C4-2B (cell line): Measurements from ENCODE around the gene TRPV6.

Experiments
- H3K27ac ChIP-seq: fragments of 450-650 bp; 2 replicates; pipeline ENCODE4 v1.5.1; 2017
- CTCF ChIP-seq: fragments of 450-650 bp; conservative IDR thresholded peaks from 2 replicates; pipeline ENCODE4 v1.5.1; 2017; ENCODE audit warnings: mild to moderate bottlenecking
- ZFX ChIP-seq: fragments of 450-650 bp; IDR thresholded peaks from 2 replicates; pipeline ENCODE4 v1.6.1; 2017

Gene TRPV6

DNA sequence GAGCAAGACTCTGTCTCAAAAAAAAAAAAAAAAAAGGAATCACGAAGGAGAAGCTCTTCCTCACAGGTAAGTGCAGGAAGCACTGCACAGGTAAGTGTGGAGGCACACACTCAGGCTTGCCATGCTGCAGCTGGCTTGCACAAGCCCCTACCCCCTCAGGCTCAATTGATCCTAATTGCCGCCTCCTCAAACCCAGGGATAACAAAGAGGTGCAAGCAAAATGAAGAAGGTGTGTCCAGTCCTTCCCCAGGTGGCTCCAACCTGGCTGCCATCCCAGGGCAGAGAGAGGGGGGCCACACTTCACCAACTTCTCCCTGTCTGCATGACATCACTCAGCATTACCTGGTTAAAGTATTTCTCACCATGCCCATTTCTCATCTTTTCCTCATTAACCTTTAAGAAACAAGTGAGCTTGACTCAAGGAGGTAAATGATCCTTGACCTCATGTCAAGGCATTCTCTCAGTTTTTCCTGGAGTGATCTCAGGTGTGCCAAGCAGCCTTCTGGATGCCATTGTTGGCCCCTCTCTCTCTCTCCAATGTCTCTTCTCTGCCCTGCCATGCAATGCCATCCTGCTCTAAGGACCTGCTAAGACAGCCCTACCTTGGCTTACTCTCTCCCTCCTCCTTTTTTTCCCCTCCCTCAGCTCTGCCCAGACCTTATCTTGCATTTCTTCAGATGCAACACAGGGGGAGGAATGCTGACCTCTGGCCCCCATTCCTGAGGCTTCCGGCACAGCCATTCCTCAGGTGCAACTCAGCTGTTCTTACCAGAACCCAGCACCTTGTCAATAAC lies 13.0 kb upstream of the TRPV6 start:
- no peak for TF ChIP-seq CTCF
- TF ChIP-seq ZFX: no peak
- peak overlapping the region; percentile 93 for H3K27ac ChIP-seq

- peak overlapping the region; percentile 93 for H3K27ac ChIP-seq
Measured at GRCh38 chr7:142897691-142898090, 12.1 kb upstream of the TRPV6 start.

GRCh38 chr7:142896741-142897379 lies 11.3 kb upstream of the TRPV6 start:
- no peak for TF ChIP-seq CTCF
- TF ChIP-seq ZFX: no peak

More at GRCh38 chr7:142897691-142898090, 12.1 kb upstream of the TRPV6 start:
- no peak for TF ChIP-seq CTCF
- TF ChIP-seq ZFX: no peak

DNA sequence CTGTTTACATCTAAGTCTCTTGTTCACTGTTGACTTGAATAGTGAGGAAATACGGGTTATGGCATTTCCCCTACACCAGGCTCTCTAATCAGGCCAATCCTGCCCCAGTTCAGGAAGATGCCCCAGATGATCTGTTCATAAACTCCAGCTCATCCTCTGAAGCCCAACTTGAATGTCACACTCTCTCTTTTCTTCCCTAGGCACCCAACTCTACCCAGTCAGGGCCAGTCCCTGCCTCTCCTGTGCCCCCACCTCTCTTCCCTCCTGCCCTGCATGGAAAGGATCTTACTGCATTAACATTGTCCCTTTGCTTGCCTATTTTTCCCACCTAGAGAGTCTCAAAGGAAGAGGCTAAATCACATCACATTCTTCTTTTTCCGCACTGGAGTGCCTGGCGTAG lies 10.6 kb upstream of the TRPV6 start:
- H3K27ac ChIP-seq: peak overlapping the region; percentile 93
- TF ChIP-seq CTCF (no peak), ZFX (no peak)

More at GRCh38 chr7:142896741-142897379, 11.3 kb upstream of the TRPV6 start:
- peak overlapping the region; percentile 93 for H3K27ac ChIP-seq

DNA sequence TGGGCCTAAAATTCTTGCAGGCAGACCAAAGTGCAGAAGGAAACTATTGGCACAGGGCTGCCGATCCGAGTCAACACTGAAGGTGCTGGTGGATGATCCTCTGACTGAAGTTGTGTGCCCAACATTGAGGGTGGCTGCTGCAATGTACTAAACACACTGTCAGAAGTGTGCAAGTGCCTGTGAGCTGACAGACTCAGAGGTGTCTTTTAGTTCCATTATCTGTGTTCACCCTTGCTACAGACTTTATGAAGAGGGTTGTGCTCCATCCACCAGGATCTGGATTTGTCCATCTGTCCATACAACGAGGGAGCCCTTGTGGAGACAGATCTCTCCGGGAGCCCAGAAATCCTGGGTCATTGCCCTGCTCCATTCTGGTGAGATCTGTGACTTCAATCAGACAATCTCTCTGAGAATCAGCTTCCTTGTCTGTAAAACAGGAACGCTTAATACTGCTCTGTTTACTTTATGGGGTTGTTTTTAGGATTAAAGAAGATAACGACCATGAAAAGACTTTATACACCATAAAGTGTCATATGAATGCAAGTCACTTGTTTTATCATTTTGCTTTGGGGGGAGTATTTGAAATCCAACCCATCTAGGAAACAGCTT lies 9.5 kb upstream of the TRPV6 start:
- no peak for TF ChIP-seq ZFX
- TF ChIP-seq CTCF: no peak
- H3K27ac ChIP-seq: peak overlapping the region; percentile 93

- peak overlapping the region; percentile 93 for H3K27ac ChIP-seq
Measured at GRCh38 chr7:142894112-142894984, 8.8 kb upstream of the TRPV6 start.

More at GRCh38 chr7:142894112-142894984, 8.8 kb upstream of the TRPV6 start:
- TF ChIP-seq ZFX (peak; percentile 46; the same call in 1 of the 2 replicates), CTCF (no peak)
